NB4 (cell line): ENCODE data around the gene SENP1.

Experiments used
- CTCF ChIP-seq: IDR thresholded peaks from one replicate; pipeline ENCODE4 v1.5.1; 2012; ENCODE audit warnings: low read depth, low read length
- MAX ChIP-seq: IDR thresholded peaks from 2 replicates; pipeline ENCODE4 v1.6.1; 2011; ENCODE audit warnings: low read depth, low read length
- MYC ChIP-seq: IDR thresholded peaks from 2 replicates; pipeline ENCODE4 v1.6.1; 2011; ENCODE audit warnings: low read depth, low read length
- POLR2A ChIP-seq: IDR thresholded peaks from 2 replicates; pipeline ENCODE4 v1.6.1; 2011; ENCODE audit warnings: mild to moderate bottlenecking; ENCODE audit not compliant: insufficient read length; ENCODE audit errors: extremely low read depth

GRCh38 chr12:48044396-48044795 is 61.5 kb downstream of the SENP1 start:
- TF ChIP-seq MAX (no peak), CTCF (no peak), POLR2A (no peak), MYC (no peak)
